Stimulated activated CD8-positive, alpha-beta memory T cell treated with anti-CD3 and anti-CD28 coated beads, Interleukin-4, amount 100 ng/mL, for 48 hours (primary cell): ENCODE measurements around the gene MAPKAP1.
"Not testable (repeated sequence)": the region's sequence is repeated elsewhere in the genome, so short reads cannot be mapped to it uniquely, and the experiment has no call there.

Source experiments
- DNase-seq: peaks from one replicate; pipeline ENCODE4 v3.0.0-alpha.2; 2020

MAPKAP1 gene

DNA sequence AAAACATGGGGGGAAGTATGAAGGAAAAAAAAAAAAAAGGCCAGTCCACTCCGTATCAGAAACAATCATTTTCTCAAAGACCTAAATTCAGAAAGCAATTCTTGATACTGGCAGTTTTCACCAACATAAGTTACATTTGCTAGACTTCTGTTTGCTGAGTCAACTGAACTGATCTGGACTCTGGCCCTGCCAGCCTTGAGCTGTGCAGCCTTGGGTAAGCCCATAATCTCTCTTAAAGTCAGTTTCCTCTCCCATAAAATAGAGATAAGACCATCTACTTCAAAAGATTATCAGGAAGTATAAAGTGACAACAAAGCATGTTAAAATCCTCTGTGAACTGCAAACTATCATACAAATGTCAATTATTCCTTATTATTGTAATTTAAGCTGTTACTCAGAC, 106.8 kb downstream of the MAPKAP1 start:
- no peak for DNase-seq

GRCh38 chr9:125594223-125594610, 112.8 kb downstream of the MAPKAP1 start:
- DNase-seq = no peak

GRCh38 chr9:125593581-125594222, 113.3 kb downstream of the MAPKAP1 start:
- no peak for DNase-seq

DNA sequence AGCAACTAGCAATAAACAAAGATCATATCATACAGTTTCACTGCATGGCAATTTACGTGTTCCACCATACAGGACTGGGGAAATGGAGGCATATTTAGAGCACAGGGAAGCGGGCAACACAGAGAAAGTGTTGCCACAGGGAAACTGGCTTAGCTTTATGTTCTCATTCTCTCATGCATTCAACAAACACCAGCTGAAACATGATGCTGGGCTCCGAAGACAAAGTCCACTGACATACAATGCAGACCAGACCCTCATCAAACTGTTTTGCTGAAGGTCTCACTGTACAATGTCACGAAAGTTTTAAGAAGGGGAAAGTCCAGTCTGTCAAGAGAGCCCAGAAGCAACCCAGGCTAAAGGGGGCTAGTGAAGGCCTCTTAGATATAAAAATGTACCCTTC, 115.1 kb downstream of the MAPKAP1 start:
- DNase-seq = no peak

DNA sequence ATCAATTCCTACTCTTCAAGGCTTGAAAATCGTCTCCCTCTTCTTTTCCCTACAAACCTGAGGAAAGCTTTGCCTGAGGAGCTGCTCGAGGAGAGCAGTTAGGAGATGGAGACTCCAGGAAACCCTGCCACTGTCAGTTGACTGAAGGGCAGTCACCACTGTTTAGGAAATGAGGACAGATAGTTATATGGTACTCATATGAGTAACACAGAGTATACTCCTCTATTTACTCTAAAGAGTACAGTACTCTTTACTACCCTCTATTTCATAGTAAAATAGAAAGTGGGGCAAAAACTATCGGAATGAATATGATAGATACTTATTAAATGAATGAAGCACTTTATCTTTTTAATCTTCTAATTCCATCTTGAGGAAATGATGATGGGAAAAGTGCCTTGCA, 115.8 kb downstream of the MAPKAP1 start:
- DNase-seq = no peak

GRCh38 chr9:125589287-125589686, 117.7 kb downstream of the MAPKAP1 start:
- no peak for DNase-seq

GRCh38 chr9:125587819-125588460, 119.1 kb downstream of the MAPKAP1 start:
- DNase-seq = no peak

DNA sequence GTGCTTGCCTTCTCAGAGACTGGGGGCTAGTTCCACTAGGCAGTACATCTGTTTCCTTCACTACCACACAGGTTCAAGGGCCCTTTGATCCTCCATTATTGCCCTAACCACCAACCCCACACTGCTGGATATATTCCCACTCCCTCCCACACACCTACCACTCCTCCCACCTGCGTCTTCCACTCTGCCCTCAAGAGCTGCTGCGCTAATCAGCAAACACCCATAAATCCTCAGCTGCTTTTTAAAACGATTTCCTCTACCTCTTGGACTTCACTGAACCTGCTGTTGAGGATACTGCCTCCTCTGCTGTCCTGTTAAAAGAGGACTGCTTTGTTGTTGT, 120.9 kb downstream of the MAPKAP1 start:
- no peak for DNase-seq

GRCh38 chr9:125585503-125586171, 121.4 kb downstream of the MAPKAP1 start:
- no peak for DNase-seq

DNA sequence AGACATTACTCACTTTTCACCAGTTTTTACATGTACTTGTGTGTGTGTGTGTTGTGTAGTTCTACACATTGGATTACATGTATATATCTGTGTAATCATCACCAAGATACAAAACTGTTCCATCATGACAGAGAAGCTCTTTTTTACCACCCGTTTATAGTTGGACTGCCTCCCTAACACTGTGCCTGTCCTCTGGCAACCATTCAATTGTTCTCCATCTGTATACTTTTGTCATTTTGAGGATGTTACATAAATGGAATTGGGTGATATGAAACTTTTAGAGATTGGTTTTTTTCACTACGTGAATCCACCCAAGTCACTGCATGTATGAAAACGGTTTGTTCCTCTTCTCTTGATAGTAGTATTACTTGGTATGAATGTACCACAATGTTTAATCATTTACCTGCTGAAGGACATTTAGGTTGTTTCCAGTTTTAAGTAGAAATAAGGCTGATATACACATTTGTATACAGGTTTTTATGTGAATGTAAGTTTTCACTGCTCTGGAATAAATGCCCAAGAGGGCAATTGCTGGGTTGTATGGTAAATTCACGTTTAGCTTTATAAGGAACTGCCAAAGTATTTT, 126.2 kb downstream of the MAPKAP1 start:
- no peak for DNase-seq

DNA sequence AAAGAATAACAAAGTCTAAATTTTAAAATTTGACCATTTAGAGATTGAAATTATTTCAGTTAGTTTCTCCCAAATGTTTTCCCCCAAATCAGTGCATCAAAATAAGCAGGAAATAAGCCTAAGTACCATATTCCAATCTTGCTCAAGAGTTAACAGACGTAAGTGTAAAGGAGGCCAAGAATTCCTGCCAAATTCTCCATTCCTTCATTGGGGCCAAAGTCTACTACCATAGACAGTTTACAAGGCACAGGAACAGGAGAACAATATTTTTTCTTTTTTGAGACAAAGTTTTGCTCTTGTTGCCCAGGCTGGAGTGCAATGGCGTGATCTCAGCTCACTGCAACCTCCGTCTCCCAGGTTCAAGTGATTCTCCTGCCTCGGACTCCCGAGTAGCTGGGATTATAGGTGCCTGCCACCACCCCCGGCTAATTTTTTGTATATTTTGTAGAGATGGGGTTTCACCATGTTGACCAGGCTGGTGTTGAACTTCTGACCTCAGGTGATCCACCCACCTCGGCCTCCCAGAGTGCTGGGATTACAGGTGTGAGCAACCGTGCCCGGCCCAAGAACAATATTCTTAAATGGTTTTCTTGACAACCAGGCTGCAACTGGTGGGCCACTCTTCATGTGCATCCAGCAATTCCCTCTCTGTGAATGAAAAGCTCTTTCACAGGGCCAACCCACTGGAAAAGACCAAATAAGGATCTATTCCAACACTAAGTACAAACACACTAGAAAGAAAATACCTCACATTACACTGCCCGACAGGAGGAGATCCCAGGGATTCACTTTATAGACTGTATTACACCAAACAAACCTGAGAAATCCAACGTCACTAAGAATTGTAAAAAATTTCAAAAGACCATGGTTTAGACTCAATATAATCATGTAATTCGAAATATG, 127.7 kb downstream of the MAPKAP1 start:
- no peak for DNase-seq

GRCh38 chr9:125574126-125574877, 132.7 kb downstream of the MAPKAP1 start:
- no peak for DNase-seq

- not testable (repeated sequence) for DNase-seq
Observed at GRCh38 chr9:125572461-125572860, 134.5 kb downstream of the MAPKAP1 start.

GRCh38 chr9:125571824-125572223, 135.2 kb downstream of the MAPKAP1 start:
- not testable (repeated sequence) for DNase-seq

DNA sequence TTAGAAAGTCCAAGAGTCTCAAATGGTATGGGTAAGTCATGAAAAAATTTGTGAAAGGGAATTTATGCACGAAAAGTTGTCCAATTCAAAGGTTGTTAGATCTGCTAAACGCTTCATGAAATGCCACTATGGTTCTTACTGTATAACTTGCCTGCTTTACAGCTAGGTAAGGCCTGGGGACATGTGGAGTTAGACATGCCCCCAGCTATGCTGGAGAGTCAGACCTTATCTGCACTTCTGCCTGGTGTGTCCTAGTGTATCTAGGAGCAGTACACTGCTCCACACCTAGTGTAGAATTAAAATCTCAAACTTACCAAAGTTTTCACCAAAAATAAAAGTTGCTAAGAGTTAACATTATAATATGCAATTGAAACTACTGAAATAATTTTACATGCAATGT, 136.8 kb downstream of the MAPKAP1 start:
- no peak for DNase-seq

GRCh38 chr9:125568621-125569020, 138.4 kb downstream of the MAPKAP1 start:
- DNase-seq = no peak

DNA sequence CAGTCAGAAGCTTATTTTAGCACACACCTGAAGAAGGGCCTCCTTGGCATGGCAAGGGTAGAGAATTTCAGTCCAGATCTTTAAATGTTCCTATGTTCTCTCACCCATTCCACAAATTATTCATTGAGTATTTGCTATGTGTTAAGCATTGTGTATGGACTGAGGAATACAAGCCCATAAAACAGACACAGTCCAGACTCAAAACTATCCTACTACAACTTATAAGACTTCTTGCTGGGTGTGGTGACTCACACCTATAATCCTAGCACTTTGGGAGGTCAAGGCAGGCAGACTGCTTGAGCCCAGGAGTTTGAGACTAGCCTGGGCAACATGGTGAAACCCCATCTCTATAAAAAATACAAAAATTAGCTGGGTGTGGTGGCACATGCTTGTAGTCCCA, 141.0 kb downstream of the MAPKAP1 start:
- not testable (repeated sequence) for DNase-seq

DNA sequence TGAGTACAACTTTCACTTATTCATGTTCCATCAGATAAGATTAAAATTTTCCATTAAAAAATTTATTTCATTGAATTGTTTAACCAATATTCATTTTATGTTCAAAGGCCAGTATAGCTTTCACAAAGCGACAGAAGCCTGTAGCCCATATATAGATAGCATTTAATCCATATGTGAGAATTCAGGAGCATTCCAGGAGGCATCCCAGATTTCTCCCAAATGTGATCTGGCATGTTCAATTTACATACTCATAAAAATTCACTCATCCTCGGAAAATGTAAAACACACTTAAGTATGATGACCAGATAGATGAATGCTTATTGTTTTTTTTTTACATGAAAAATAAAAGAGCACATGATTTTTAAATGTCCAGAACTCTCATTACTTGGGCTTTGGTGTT, 141.9 kb downstream of the MAPKAP1 start:
- DNase-seq = no peak

- DNase-seq = no peak
Observed at GRCh38 chr9:125564631-125565030, 142.4 kb downstream of the MAPKAP1 start.

- no peak for DNase-seq
Observed at GRCh38 chr9:125561509-125562148, 145.4 kb downstream of the MAPKAP1 start.

GRCh38 chr9:125559894-125560293, 147.1 kb downstream of the MAPKAP1 start:
- no peak for DNase-seq

DNA sequence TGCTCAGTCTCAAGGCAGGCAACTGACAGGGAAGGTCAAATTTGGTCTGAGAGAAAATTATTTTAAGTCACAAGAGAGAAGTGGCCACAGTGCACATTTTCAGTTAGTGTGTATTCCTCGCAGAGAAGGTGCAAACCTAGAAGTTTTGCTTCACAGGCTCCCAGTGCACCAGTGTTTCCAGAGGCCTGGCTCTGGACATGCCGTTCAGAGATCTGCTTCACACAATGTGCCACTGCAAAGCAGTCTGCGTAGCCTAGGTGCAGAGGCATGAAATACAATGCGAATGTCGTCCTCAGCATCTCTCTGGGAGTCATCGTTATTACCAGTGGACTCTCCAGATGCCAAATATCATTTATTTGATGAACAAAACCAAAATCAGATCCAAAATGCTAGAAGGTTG, 147.8 kb downstream of the MAPKAP1 start:
- no peak for DNase-seq
